ENCODE measurements around the gene RNASE8. TPM values are rescaled to one million over a fixed set of nuclear protein-coding genes. Genes with fewer than 3 reads are reported as not detected.

Gene RNASE8
- total RNA-seq, 1 donor from 2014 or later = not detected

GRCh38 chr14:21086908-21087293 lies 29.3 kb downstream of the RNASE8 start:
- no peak overlapping the region for H3K4me3 Mint-ChIP-seq (ENCODE audit: unreplicated experiment)
- H3K9me3 Mint-ChIP-seq (ENCODE audit: low read depth) = no peaks in the 10 kb centered on the region
- no peak for TF ChIP-seq CTCF (IDR thresholded peaks at IDR 0.05)

GRCh38 chr14:21087294-21088091 lies 29.9 kb downstream of the RNASE8 start:
- peak overlapping the region; percentile 89 for H3K27ac Mint-ChIP-seq (ENCODE audit: unreplicated experiment)
- peaks cover 43% of the 10 kb centered on the region for H3K36me3 Mint-ChIP-seq (ENCODE audit: low read depth)
- H3K4me1 Mint-ChIP-seq (ENCODE audit: low read depth) = peaks cover 31% of the 10 kb centered on the region
- H3K4me3 Mint-ChIP-seq (ENCODE audit: unreplicated experiment) = no peak overlapping the region
- H3K27me3 Mint-ChIP-seq (ENCODE audit: low read depth) = no peaks in the 10 kb centered on the region
- DNase-seq (ENCODE audit: low spot score) = no peak
- no peaks in the 10 kb centered on the region for H3K9me3 Mint-ChIP-seq (ENCODE audit: low read depth)
- no peak for TF ChIP-seq CTCF (IDR thresholded peaks at IDR 0.05)

More at GRCh38 chr14:21086908-21087293, 29.3 kb downstream of the RNASE8 start:
- Mint-ChIP-seq H3K36me3 (ENCODE audit: low read depth) (peaks cover 46% of the 10 kb centered on the region), H3K27ac (ENCODE audit: unreplicated experiment) (peak overlapping the region; percentile 89), H3K27me3 (ENCODE audit: low read depth) (no peaks in the 10 kb centered on the region), H3K4me1 (ENCODE audit: low read depth) (peaks cover 30% of the 10 kb centered on the region)
- no peak for DNase-seq (ENCODE audit: low spot score)

GRCh38 chr14:21088687-21089086 lies 31.1 kb downstream of the RNASE8 start:
- H3K36me3 Mint-ChIP-seq (ENCODE audit: low read depth) = peaks cover 42% of the 10 kb centered on the region
- H3K4me1 Mint-ChIP-seq (ENCODE audit: low read depth) = peaks cover 41% of the 10 kb centered on the region
- DNase-seq (ENCODE audit: low spot score) = no peak
- H3K9me3 Mint-ChIP-seq (ENCODE audit: low read depth) = no peaks in the 10 kb centered on the region
- no peak overlapping the region for H3K4me3 Mint-ChIP-seq (ENCODE audit: unreplicated experiment)
- H3K27ac Mint-ChIP-seq (ENCODE audit: unreplicated experiment) = peak overlapping the region; percentile 74
- TF ChIP-seq CTCF (IDR thresholded peaks at IDR 0.05) = no peak
- H3K27me3 Mint-ChIP-seq (ENCODE audit: low read depth) = no peaks in the 10 kb centered on the region

GRCh38 chr14:21089271-21089670 lies 31.6 kb downstream of the RNASE8 start:
- Mint-ChIP-seq H3K36me3 (ENCODE audit: low read depth) (peaks cover 39% of the 10 kb centered on the region), H3K27ac (ENCODE audit: unreplicated experiment) (peak overlapping the region; percentile 74)

GRCh38 chr14:21089877-21090193 lies 32.2 kb downstream of the RNASE8 start:
- Mint-ChIP-seq H3K9me3 (ENCODE audit: low read depth) (no peaks in the 10 kb centered on the region), H3K4me3 (ENCODE audit: unreplicated experiment) (no peak overlapping the region), H3K4me1 (ENCODE audit: low read depth) (peaks cover 40% of the 10 kb centered on the region), H3K27ac (ENCODE audit: unreplicated experiment) (no peak overlapping the region), H3K27me3 (ENCODE audit: low read depth) (no peaks in the 10 kb centered on the region), H3K36me3 (ENCODE audit: low read depth) (peaks cover 33% of the 10 kb centered on the region)
- TF ChIP-seq CTCF (IDR thresholded peaks at IDR 0.05) = no peak
- no peak for DNase-seq (ENCODE audit: low spot score)

More at GRCh38 chr14:21089271-21089670, 31.6 kb downstream of the RNASE8 start:
- Mint-ChIP-seq H3K4me1 (ENCODE audit: low read depth) (peaks cover 43% of the 10 kb centered on the region), H3K4me3 (ENCODE audit: unreplicated experiment) (no peak overlapping the region), H3K9me3 (ENCODE audit: low read depth) (no peaks in the 10 kb centered on the region), H3K27me3 (ENCODE audit: low read depth) (no peaks in the 10 kb centered on the region)
- no peak for DNase-seq (ENCODE audit: low spot score)
- TF ChIP-seq CTCF (IDR thresholded peaks at IDR 0.05) = no peak

All from chondrocyte (in vitro differentiated cells).